K562 (cell line): ENCODE measurements around the gene SMAP2. TPM values are rescaled to one million over a fixed set of nuclear protein-coding genes. Genes with fewer than 3 reads are reported as not detected.

Experiments used
- ARID1B ChIP-seq: fragments of 450-650 bp; IDR thresholded peaks from 2 replicates; pipeline ENCODE4 v1.6.1; 2016; ENCODE audit warnings: antibody characterized with exemption, mild to moderate bottlenecking, inconsistent platforms
- BACH1 ChIP-seq: fragments of 200-800 bp; sonication (Bioruptor generic); IDR thresholded peaks from 2 replicates; pipeline ENCODE4 v1.6.1; 2016; ENCODE audit warnings: missing genetic modification characterization, missing compliant biosample characterization
- BMI1 ChIP-seq: fragments of 150-350 bp; IDR thresholded peaks from 2 replicates; pipeline ENCODE4 v1.6.1; 2014; ENCODE audit warnings: low read length
- HDGF ChIP-seq: fragments of 450-650 bp; IDR thresholded peaks from 2 replicates; pipeline ENCODE4 v1.6.1; 2016
- MTA3 ChIP-seq: fragments of 450-650 bp; formaldehyde crosslinking; IDR thresholded peaks from 2 replicates; pipeline ENCODE4 v1.6.1; 2017; ENCODE audit warnings: mild to moderate bottlenecking, borderline replicate concordance
- MXD1 ChIP-seq: fragments of 250-450 bp; sonication (Bioruptor Pico); IDR thresholded peaks from 2 replicates; pipeline ENCODE4 v1.8.0; 2021; ENCODE audit warnings: borderline replicate concordance, mild to moderate bottlenecking, moderate library complexity; ENCODE audit not compliant: poor library complexity, severe bottlenecking
- NCOA4 ChIP-seq: fragments of 450-650 bp; IDR thresholded peaks from 2 replicates; pipeline ENCODE4 v1.6.1; 2018; ENCODE audit warnings: mild to moderate bottlenecking; ENCODE audit not compliant: partially characterized antibody
- NFIC ChIP-seq: fragments of 450-650 bp; IDR thresholded peaks from 2 replicates; pipeline ENCODE4 v1.6.1; 2017; ENCODE audit warnings: mild to moderate bottlenecking, inconsistent platforms
- NR2C2 ChIP-seq, 2 experiments: fragments of 200-800 bp in 1 of 2; sonication (Bioruptor generic) in 1 of 2; sonication (generic) in 1 of 2; formaldehyde crosslinking in 1 of 2; IDR thresholded peaks; 2 replicates each; pipeline versions ENCODE4 v1.6.1 to v1.8.0; 2016 to 2022; ENCODE audit warnings: mild to moderate bottlenecking in 1 of 2, missing compliant biosample characterization in 1 of 2, missing genetic modification characterization in 1 of 2, missing genetic modification reagents in 1 of 2
- PML ChIP-seq: IDR thresholded peaks from 2 replicates; pipeline ENCODE4 v1.6.1; 2012; ENCODE audit warnings: low read length, inconsistent platforms
- TARDBP ChIP-seq: fragments of 450-650 bp; IDR thresholded peaks from 2 replicates; pipeline ENCODE4 v1.6.1; 2016
- ZBED1 ChIP-seq: IDR thresholded peaks from 2 replicates; pipeline ENCODE4 v1.6.1; 2014
- ZFPM2 ChIP-seq: fragments of 250-450 bp; sonication (Bioruptor Pico); IDR thresholded peaks from 2 replicates; pipeline ENCODE4 v1.5.1; 2022; ENCODE audit warnings: mild to moderate bottlenecking
- ZFX ChIP-seq: sonication (generic); formaldehyde crosslinking; IDR thresholded peaks from 2 replicates; pipeline ENCODE4 v1.8.0; 2022; ENCODE audit warnings: mild to moderate bottlenecking, missing genetic modification reagents, moderate library complexity
- ZNF274 ChIP-seq: IDR thresholded peaks from 2 replicates; pipeline ENCODE4 v1.6.1; 2011; ENCODE audit warnings: low read depth, mild to moderate bottlenecking, low read length, moderate library complexity, borderline replicate concordance
- ZNF431 ChIP-seq: sonication (generic); formaldehyde crosslinking; IDR thresholded peaks from 2 replicates; pipeline ENCODE4 v1.8.0; 2022; ENCODE audit warnings: mild to moderate bottlenecking, missing genetic modification reagents
- ZNF551 ChIP-seq: fragments of 250-450 bp; sonication (Bioruptor Pico); IDR thresholded peaks from 2 replicates; pipeline ENCODE4 v1.5.0; 2021; ENCODE audit warnings: mild to moderate bottlenecking, moderate library complexity
- ZNF75A ChIP-seq: fragments of 450-650 bp; formaldehyde crosslinking; IDR thresholded peaks from 2 replicates; pipeline ENCODE4 v1.4.0; 2020; ENCODE audit warnings: mild to moderate bottlenecking
- polyA plus RNA-seq, 8 experiments: library from polyadenylated mRNA; depleted of rRNA in 4 of 8; stranded (reverse) in 5 of 8; unstranded in 3 of 8; fragments of >200 nt; fragmentation: Nextera tagmentation in 2 of 8; fragmentation: Illumina TruSeq in 1 of 8; extraction: Ambion mirVana in 2 of 8; extraction: Trizol in 1 of 8; gene quantifications; 2 replicates each; pipeline versions ENCODE4 v1.2.1 to v1.2.3, GENCODE V29; 2011 to 2014; ENCODE audit warnings: inconsistent platforms in 1 of 8, missing spikeins in 1 of 8
- total RNA-seq, 7 experiments: library from RNA; depleted of rRNA in 6 of 7; stranded (reverse); fragments of >200 nt in 6 of 7; fragmentation: Illumina TruSeq in 2 of 7; extraction: Trizol in 2 of 7; gene quantifications; 2 replicates each; pipeline versions ENCODE4 v1.2.1 to v1.2.3, GENCODE V29; 2011 to 2021; ENCODE audit warnings: low replicate concordance in 1 of 7
- TF ChIP-seq, protein P1 (sequence below): fragments of 250-450 bp; sonication (Bioruptor Pico); IDR thresholded peaks from 2 replicates; pipeline ENCODE4 v1.8.0; 2022; ENCODE audit warnings: moderate library complexity, mild to moderate bottlenecking, inconsistent platforms
- TF ChIP-seq, protein P2 (sequence below): IDR thresholded peaks from 2 replicates; pipeline ENCODE4 v1.6.1; 2012; ENCODE audit warnings: low read depth, low read length, improper control_type of control experiment, borderline replicate concordance
- TF ChIP-seq, protein P3 (sequence below): fragments of 450-650 bp; IDR thresholded peaks from 2 replicates; pipeline ENCODE4 v1.6.1; 2018; ENCODE audit warnings: mild to moderate bottlenecking, low read depth; ENCODE audit not compliant: partially characterized antibody
- TF ChIP-seq, protein P4 (sequence below): fragments of 450-650 bp; IDR thresholded peaks from 2 replicates; pipeline ENCODE4 v1.6.1; 2016; ENCODE audit warnings: low read depth, mild to moderate bottlenecking, moderate library complexity
- TF ChIP-seq, protein P5 (sequence below): fragments of 450-650 bp; IDR thresholded peaks from 2 replicates; pipeline ENCODE4 v1.6.1; 2016; ENCODE audit warnings: missing biosample characterization, missing genetic modification characterization

The SMAP2 gene
- total and polyA plus RNA-seq, 9 of the 15 experiments (the other 6 are each of a cell fraction or from before 2014, with no cell fraction given) = 38.7 to 212 (median 94.1) TPM

GRCh38 chr1:40383488-40384412 lies 10.2 kb downstream of the SMAP2 start (continued):
- TF ChIP-seq NR2C2 (CRISPR knock-in tag; IDR thresholded peaks at IDR 0.05) (no peak), NR2C2 (tag; IDR thresholded peaks at IDR 0.05) (no peak; the same call in 1 of the 2 replicates), NFIC (peak; percentile 30; the same call in 1 of the 2 replicates), NCOA4 (no peak), BACH1 (tag) (no peak), ZNF551 (no peak), ZBED1 (no peak), MTA3 (0 out of 2 replicates have a peak, but pooled peaks have one; percentile 33), ZNF431 (CRISPR knock-in tag) (no peak), PML (peak; percentile 20; the same call in 1 of the 2 replicates), ZNF75A (CRISPR knock-in tag) (no peak), TARDBP (no peak), BMI1 (no peak), ARID1B (peak; percentile 93), ZNF274 (no peak), ZFX (CRISPR knock-in tag) (peak; percentile 60; the same call in 1 of the 2 replicates), ZFPM2 (CRISPR knock-in tag) (no peak), HDGF (peak; percentile 79), MXD1 (CRISPR knock-in tag) (no peak)
- TF ChIP-seq, protein P1, sequence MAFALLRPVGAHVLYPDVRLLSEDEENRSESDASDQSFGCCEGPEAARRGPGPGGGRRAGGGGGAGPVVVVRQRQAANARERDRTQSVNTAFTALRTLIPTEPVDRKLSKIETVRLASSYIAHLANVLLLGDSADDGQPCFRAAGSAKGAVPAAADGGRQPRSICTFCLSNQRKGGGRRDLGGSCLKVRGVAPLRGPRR = 0 out of 2 replicates have a peak, but pooled peaks have one; percentile 41
- TF ChIP-seq, protein P2, sequence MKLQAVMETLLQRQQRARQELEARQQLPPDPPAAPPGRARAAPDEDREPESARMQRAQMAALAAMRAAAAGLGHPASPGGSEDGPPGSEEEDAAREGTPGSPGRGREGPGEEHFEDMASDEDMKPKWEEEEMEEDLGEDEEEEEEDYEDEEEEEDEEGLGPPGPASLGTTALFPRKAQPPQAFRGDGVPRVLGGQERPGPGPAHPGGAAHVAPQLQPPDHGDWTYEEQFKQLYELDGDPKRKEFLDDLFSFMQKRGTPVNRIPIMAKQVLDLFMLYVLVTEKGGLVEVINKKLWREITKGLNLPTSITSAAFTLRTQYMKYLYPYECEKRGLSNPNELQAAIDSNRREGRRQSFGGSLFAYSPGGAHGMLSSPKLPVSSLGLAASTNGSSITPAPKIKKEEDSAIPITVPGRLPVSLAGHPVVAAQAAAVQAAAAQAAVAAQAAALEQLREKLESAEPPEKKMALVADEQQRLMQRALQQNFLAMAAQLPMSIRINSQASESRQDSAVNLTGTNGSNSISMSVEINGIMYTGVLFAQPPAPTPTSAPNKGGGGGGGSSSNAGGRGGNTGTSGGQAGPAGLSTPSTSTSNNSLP = peak; percentile 82
- TF ChIP-seq, protein P3, sequence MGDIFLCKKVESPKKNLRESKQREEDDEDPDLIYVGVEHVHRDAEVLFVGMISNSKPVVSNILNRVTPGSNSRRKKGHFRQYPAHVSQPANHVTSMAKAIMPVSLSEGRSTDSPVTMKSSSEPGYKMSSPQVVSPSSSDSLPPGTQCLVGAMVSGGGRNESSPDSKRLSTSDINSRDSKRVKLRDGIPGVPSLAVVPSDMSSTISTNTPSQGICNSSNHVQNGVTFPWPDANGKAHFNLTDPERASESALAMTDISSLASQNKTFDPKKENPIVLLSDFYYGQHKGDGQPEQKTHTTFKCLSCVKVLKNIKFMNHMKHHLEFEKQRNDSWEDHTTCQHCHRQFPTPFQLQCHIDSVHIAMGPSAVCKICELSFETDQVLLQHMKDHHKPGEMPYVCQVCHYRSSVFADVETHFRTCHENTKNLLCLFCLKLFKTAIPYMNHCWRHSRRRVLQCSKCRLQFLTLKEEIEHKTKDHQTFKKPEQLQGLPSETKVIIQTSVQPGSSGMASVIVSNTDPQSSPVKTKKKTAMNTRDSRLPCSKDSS = no peak
- TF ChIP-seq, protein P4, sequence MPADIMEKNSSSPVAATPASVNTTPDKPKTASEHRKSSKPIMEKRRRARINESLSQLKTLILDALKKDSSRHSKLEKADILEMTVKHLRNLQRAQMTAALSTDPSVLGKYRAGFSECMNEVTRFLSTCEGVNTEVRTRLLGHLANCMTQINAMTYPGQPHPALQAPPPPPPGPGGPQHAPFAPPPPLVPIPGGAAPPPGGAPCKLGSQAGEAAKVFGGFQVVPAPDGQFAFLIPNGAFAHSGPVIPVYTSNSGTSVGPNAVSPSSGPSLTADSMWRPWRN = peak; percentile 50; the same call in 1 of the 2 replicates
- TF ChIP-seq, protein P5, sequence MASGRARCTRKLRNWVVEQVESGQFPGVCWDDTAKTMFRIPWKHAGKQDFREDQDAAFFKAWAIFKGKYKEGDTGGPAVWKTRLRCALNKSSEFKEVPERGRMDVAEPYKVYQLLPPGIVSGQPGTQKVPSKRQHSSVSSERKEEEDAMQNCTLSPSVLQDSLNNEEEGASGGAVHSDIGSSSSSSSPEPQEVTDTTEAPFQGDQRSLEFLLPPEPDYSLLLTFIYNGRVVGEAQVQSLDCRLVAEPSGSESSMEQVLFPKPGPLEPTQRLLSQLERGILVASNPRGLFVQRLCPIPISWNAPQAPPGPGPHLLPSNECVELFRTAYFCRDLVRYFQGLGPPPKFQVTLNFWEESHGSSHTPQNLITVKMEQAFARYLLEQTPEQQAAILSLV (tag) = no peak
